K562 (cell line): ENCODE measurements around the gene SLC9C2. TPM values are rescaled to one million over a fixed set of nuclear protein-coding genes. Genes with fewer than 3 reads are reported as not detected.

ENCODE experiments used
- ARID4B ChIP-seq: sonication (generic); formaldehyde crosslinking; IDR thresholded peaks from 2 replicates; pipeline ENCODE4 v1.8.0; 2022; ENCODE audit warnings: mild to moderate bottlenecking, missing genetic modification reagents
- CBX1 ChIP-seq: sonication (generic); IDR thresholded peaks from 2 replicates; pipeline ENCODE4 v1.6.1; 2016; ENCODE audit warnings: antibody characterized with exemption, low read depth, mild to moderate bottlenecking
- EHMT2 ChIP-seq: fragments of 450-650 bp; IDR thresholded peaks from 2 replicates; pipeline ENCODE4 v1.6.1; 2018; ENCODE audit warnings: antibody characterized with exemption
- ETV1 ChIP-seq: fragments of 450-650 bp; conservative IDR thresholded peaks from 2 replicates; pipeline ENCODE4 v1.6.1; 2016; ENCODE audit warnings: missing genetic modification characterization, control low read depth, low read depth, missing compliant biosample characterization
- FOXJ2 ChIP-seq: fragments of 200-800 bp; sonication (Bioruptor generic); IDR thresholded peaks from 2 replicates; pipeline ENCODE4 v1.6.1; 2016; ENCODE audit warnings: missing genetic modification characterization, missing compliant biosample characterization
- FOXP1 ChIP-seq: sonication (generic); formaldehyde crosslinking; IDR thresholded peaks from 2 replicates; pipeline ENCODE4 v1.8.0; 2022; ENCODE audit warnings: mild to moderate bottlenecking, missing genetic modification reagents
- KLF13 ChIP-seq: fragments of 450-650 bp; IDR thresholded peaks from 2 replicates; pipeline ENCODE4 v1.6.1; 2016; ENCODE audit warnings: missing genetic modification characterization, low read depth, mild to moderate bottlenecking, missing compliant biosample characterization, moderate library complexity, borderline replicate concordance
- MEF2D ChIP-seq: conservative IDR thresholded peaks from 2 replicates; pipeline ENCODE4 v1.6.1; 2016; ENCODE audit warnings: low read depth, missing genetic modification characterization, missing compliant biosample characterization
- MTA3 ChIP-seq: fragments of 450-650 bp; formaldehyde crosslinking; IDR thresholded peaks from 2 replicates; pipeline ENCODE4 v1.6.1; 2017; ENCODE audit warnings: mild to moderate bottlenecking, borderline replicate concordance
- NFXL1 ChIP-seq: fragments of 450-650 bp; formaldehyde crosslinking; IDR thresholded peaks from 2 replicates; pipeline ENCODE4 v1.4.0; 2021; ENCODE audit warnings: mild to moderate bottlenecking
- NR2C2 ChIP-seq, 2 experiments: fragments of 200-800 bp in 1 of 2; sonication (Bioruptor generic) in 1 of 2; sonication (generic) in 1 of 2; formaldehyde crosslinking in 1 of 2; IDR thresholded peaks; 2 replicates each; pipeline versions ENCODE4 v1.6.1 to v1.8.0; 2016 to 2022; ENCODE audit warnings: mild to moderate bottlenecking in 1 of 2, missing compliant biosample characterization in 1 of 2, missing genetic modification characterization in 1 of 2, missing genetic modification reagents in 1 of 2
- RB1 ChIP-seq: fragments of 450-650 bp; IDR thresholded peaks from 2 replicates; pipeline ENCODE4 v1.6.1; 2017; ENCODE audit warnings: low read depth, mild to moderate bottlenecking
- SOX6 ChIP-seq: fragments of 450-650 bp; IDR thresholded peaks from 2 replicates; pipeline ENCODE4 v1.6.1; 2014; ENCODE audit warnings: mild to moderate bottlenecking
- SRSF3 ChIP-seq: fragments of 200-400 bp; formaldehyde crosslinking; IDR thresholded peaks from 2 replicates; pipeline ENCODE4 v1.6.1; 2016; ENCODE audit warnings: mild to moderate bottlenecking, low read length, moderate library complexity; ENCODE audit not compliant: insufficient read depth
- ZC3H11A ChIP-seq: IDR thresholded peaks from 2 replicates; pipeline ENCODE4 v1.6.1; 2012; ENCODE audit warnings: low read depth, low read length, improper control_type of control experiment
- ZNF282 ChIP-seq: sonication (generic); formaldehyde crosslinking; IDR thresholded peaks from 2 replicates; pipeline ENCODE4 v1.8.1; 2023; ENCODE audit warnings: missing genetic modification reagents
- ZNF584 ChIP-seq: fragments of 200-800 bp; sonication (Bioruptor generic); IDR thresholded peaks from 2 replicates; pipeline ENCODE4 v1.6.1; 2016; ENCODE audit warnings: low read depth, mild to moderate bottlenecking, missing genetic modification characterization, missing compliant biosample characterization
- ZNF695 ChIP-seq: fragments of 450-650 bp; formaldehyde crosslinking; IDR thresholded peaks from 2 replicates; pipeline ENCODE4 v1.4.0; 2020; ENCODE audit warnings: mild to moderate bottlenecking, moderate library complexity
- polyA plus RNA-seq, 8 experiments: library from polyadenylated mRNA; depleted of rRNA in 4 of 8; stranded (reverse) in 5 of 8; unstranded in 3 of 8; fragments of >200 nt; fragmentation: Nextera tagmentation in 2 of 8; fragmentation: Illumina TruSeq in 1 of 8; extraction: Ambion mirVana in 2 of 8; extraction: Trizol in 1 of 8; gene quantifications; 2 replicates each; pipeline versions ENCODE4 v1.2.1 to v1.2.3, GENCODE V29; 2011 to 2014; ENCODE audit warnings: inconsistent platforms in 1 of 8, missing spikeins in 1 of 8
- total RNA-seq, 7 experiments: library from RNA; depleted of rRNA in 6 of 7; stranded (reverse); fragments of >200 nt in 6 of 7; fragmentation: Illumina TruSeq in 2 of 7; extraction: Trizol in 2 of 7; gene quantifications; 2 replicates each; pipeline versions ENCODE4 v1.2.1 to v1.2.3, GENCODE V29; 2011 to 2021; ENCODE audit warnings: low replicate concordance in 1 of 7
- TF ChIP-seq, protein P1 (sequence below): fragments of 250-450 bp; sonication (Bioruptor Pico); IDR thresholded peaks from 2 replicates; pipeline ENCODE4 v1.4.0; 2020
- TF ChIP-seq, protein P2 (sequence below): sonication (generic); formaldehyde crosslinking; IDR thresholded peaks from 2 replicates; pipeline ENCODE4 v1.8.0; 2022; ENCODE audit warnings: mild to moderate bottlenecking, missing genetic modification reagents

Gene SLC9C2
- total and polyA plus RNA-seq, 9 of the 15 experiments (the other 6 are each of a cell fraction or from before 2014, with no cell fraction given): 0.11 to 0.22 (median 0.15) TPM; not detected in 5

GRCh38 chr1:173477286-173478093 lies 125.4 kb downstream of the SLC9C2 start, which contains the start of gene PRDX6 (continued):
- TF ChIP-seq, protein P1, sequence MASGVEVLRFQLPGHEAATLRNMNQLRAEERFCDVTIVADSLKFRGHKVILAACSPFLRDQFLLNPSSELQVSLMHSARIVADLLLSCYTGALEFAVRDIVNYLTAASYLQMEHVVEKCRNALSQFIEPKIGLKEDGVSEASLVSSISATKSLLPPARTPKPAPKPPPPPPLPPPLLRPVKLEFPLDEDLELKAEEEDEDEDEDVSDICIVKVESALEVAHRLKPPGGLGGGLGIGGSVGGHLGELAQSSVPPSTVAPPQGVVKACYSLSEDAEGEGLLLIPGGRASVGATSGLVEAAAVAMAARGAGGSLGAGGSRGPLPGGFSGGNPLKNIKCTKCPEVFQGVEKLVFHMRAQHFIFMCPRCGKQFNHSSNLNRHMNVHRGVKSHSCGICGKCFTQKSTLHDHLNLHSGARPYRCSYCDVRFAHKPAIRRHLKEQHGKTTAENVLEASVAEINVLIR (CRISPR knock-in tag): no peak
- TF ChIP-seq ZNF584 (CRISPR knock-in tag) (no peak), ETV1 (tag) (no peak), CBX1 (peak; percentile 64; the same call in 1 of the 2 replicates), ARID4B (CRISPR knock-in tag) (peak; percentile 98), MTA3 (peak; percentile 78; the same call in 1 of the 2 replicates), MEF2D (no peak), ZNF282 (0 out of 2 replicates have a peak, but pooled peaks have one; percentile 32), ZNF695 (CRISPR knock-in tag) (no peak), FOXP1 (CRISPR knock-in tag) (peak; percentile 97), RB1 (peak; percentile 69), SOX6 (peak; percentile 34; the same call in 1 of the 2 replicates), KLF13 (tag) (peak; percentile 37; the same call in 1 of the 2 replicates), SRSF3 (no peak), EHMT2 (no peak), NFXL1 (CRISPR knock-in tag) (no peak), NR2C2 (CRISPR knock-in tag; IDR thresholded peaks at IDR 0.05) (peak; percentile 87), NR2C2 (tag; IDR thresholded peaks at IDR 0.05) (peak; percentile 8; the same call in 1 of the 2 replicates), ZC3H11A (no peak), FOXJ2 (tag) (peak; percentile 58; the same call in 1 of the 2 replicates)
- TF ChIP-seq, protein P2, sequence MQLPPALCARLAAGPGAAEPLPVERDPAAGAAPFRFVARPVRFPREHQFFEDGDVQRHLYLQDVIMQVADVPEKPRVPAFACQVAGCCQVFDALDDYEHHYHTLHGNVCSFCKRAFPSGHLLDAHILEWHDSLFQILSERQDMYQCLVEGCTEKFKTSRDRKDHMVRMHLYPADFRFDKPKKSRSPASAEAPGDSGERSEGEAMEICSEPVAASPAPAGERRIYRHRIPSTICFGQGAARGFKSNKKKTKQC (CRISPR knock-in tag): peak; percentile 73
